Occipital lobe (tissue), 2 donors: Measurements from ENCODE around the gene DHRSX. TPM values are rescaled to one million over a fixed set of nuclear protein-coding genes. Genes with fewer than 3 reads are reported as not detected.
"Not testable (repeated sequence)": the region's sequence is repeated elsewhere in the genome, so short reads cannot be mapped to it uniquely, and the experiment has no call there.

ENCODE experiments used
- DNase-seq: peaks from one replicate; lab custom pipeline; 2025; lab: John Stamatoyannopoulos, UW
- total RNA-seq: library from RNA; depleted of rRNA; stranded (reverse); fragments of >200 nt; gene quantifications from one replicate; pipeline ENCODE4 v1.2.3, GENCODE V29; 2014

The DHRSX gene
- total RNA-seq, 1 donor from 2014 or later, result 18.7 TPM

DNA sequence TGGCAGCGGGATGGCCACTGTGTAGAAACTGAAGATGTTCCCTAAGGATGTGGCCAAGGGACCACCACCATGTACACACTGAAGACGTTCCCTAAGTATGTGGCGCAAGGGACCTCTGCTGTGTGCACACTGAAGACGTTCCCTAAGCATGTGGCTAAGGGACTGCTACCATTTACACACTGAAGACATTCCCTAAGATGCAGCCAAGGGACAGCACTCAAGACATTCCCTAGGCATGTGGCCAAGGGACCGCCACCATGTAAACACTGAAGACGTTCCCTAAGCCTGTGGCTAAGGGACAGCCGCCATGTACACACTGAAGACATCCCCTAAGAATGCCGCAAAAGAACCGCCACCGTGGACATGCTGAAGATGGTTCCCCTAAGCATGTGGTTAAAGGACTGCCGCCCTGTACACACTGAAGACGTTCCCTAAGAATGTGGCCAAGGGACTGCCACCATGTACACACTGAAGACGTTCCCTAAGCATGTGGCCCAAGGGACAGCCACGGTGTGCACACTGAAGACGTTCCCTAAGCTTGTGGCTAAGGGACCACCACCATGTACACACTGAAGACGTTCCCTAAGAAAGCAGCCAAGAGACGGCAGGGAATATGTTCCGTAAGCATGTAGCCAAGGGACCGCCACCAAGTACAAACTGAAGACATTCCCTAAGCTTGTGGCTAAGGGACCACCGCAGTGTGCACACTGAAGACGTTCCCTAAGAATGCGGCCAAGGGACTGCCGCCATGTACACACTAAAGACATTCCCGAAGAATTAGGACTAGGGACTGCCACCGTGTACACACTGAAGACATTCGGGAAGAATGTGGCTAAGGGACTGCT, 43.3 kb downstream of the DHRSX start:
- DNase-seq, result no peak

DNA sequence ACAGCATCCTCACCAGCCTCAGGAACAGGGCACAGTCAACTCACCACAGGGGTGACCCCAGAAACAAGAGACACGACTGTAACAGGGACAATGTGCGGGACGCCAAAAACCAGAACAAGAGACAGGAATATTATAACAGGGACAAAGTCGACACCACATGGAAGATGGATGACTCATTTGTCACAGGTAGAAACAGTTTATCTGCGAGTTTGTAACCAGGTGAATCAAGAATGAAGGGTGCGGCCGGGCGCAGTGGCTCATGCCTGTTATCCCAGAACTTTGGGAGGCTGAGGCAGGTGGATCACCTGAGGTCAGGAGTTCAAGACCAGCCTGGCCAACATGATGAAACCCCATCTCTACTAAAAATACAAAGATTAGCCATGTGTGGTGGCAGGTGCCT, 44.7 kb downstream of the DHRSX start:
- not testable (repeated sequence) for DNase-seq

DNA sequence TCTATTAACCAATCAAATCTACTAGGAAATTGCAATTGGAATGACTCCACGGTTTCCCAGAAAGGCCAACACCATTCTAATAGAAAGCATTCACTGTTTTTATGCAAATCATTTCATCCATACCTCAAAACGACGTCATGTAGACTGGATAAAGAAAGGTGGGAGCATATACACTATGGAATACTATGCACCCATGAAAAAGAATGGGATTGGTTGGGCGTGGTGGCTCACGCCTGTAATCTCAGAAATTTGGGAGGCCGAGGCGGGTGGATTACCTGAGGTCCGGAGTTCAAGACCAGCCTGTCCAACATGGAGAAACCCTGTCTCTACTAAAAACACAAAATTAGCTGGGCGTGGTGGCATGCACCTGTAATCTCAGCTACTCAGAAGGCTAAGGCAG, 46.2 kb downstream of the DHRSX start:
- DNase-seq, result not testable (repeated sequence)

DNA sequence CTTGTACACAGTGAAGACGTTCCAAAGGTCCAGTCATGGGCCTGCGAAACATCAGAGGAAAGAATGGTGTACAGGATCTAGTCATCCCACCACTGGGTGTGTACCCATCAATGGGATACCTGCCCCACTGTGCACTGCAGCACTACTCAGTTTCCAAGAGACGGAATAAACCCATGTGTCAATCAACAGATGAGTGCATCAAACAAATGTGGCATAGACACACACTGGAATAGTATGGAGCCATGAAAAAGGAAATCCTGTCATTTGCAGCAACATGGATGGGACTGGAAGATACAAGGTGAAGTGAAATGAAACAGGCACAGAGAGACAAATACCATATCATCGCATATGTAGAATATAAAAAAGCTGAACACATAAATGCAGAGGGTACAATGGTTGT, 48.0 kb downstream of the DHRSX start:
- no peak for DNase-seq

DNA sequence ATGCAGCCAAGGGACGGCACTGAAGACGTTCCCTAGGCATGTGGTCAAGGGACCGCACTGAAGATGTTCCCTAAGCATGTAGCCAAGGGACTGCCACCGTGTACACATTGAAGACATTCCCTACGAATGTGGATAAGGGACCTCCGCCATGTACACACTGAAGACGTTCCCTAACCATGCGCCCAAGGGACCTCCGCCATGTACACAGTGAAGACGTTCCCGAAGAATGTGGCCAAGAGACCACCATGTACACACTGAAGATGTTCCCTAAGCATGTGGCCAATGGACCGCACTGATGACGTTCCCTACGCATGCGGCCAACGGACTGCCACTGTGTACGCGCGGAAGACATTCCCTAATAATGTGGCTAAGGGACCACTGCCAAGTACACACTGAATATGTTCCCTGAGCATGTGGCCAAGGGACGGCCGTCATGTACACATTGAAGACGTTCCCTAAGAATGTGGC, 48.4 kb downstream of the DHRSX start:
- DNase-seq, result no peak

DNA sequence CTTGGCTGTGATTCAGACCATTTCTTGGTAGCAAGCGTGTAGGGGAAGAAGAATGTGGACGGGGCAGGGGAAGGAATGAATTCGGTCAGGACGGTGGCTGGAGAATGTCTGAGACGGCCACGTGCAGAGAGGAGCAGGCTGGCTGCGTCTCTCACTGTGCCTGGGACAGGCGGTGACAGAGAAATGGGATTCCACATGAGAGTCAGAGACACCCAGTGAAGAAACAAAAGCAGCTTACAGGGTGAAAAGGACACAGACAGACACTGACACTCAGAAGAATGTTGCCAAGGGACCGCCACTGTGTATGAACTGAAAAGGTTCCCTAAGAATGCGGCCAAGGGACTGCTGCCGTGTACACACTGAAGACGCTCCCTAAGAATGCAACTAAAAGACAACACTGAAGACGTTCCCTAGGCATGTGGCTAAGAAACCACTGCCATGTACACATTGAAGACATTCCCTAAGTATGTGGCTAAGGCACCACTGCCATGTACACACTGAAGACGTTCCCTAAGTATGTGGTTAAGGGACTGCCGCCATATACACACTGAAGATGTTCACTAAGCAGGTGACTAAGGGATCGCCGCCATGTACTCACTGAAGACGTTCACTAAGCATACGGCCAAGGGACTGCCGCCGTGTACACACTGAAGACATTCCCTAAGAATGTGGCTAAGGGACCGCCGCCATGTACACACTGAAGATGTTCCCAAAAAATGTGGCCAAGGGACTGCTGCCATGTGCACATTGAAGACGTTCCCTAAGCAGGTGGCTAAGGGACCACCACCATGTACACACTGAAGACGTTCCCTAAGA, 49.1 kb downstream of the DHRSX start:
- DNase-seq, result no peak

DNA sequence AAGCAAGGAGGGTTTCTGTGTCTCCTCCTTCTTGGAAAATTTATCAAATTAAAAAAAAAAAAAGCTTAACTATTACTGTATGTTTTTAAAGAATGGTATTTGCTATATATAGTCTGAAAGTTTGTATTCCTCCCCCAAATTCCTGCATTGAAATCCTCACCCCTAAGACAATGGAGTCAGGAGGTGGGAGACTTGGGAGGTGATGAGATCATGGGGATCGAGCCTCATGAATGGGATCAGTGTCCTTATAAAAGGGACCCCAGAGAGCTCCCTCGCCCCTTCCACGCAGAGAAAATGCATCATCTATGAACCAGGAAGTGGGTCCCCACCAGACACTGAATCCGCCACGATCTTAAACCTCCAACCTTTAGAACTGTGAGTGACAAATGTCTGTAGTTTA, 50.1 kb downstream of the DHRSX start:
- DNase-seq, result no peak

DNA sequence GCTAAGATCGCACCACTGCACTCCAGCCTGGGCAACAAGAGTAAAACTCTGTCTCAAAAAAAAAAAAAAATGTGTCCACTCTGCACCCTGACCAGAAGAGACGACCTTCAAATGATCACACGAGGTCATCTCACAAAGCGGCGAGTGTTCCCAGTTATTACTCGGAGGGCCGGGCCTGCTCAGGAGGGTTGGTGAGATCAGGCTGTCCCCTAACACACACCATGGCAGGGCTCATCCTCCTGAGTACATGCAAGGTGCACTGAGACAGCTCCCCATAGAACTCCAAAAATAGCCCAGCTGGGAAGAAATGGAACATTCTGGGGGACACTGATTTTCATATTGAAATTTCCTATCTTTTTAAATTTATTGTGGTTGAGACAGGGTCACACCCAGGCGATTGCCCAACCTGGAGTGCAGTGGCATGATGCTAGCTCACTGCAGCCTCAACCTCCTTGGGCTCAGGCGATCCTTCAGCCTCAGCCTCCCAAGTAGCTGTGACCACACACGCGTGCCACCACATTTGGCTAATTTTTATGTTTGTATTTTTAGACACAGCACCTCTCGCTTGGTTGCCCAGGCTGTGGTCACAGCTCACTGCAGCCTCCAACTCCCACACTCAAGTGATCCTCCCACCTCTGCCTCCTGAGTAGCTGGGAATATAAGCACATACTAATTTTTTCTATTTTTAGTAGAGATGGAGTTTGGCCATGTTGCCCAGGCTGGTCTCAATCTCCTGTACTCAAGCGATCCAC, 51.5 kb downstream of the DHRSX start:
- no peak for DNase-seq

DNA sequence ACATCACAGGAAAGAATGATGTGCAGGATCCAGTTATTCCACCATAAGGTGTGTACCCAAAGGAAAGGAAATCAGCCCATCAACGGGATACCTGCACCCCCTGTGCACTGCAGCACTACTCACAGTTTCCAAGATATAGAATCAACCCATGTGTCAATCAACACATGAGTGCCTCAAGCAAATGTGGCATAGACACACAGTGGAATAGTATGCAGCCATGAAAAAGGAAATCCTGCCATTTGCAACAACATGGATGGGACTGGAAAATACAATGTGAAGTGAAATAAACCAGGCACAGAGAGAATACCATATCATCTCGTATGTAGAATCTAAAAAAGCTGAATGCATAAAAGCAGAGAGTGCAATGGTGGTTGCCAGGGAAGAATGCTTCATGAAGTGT, 53.3 kb downstream of the DHRSX start:
- no peak for DNase-seq

DNA sequence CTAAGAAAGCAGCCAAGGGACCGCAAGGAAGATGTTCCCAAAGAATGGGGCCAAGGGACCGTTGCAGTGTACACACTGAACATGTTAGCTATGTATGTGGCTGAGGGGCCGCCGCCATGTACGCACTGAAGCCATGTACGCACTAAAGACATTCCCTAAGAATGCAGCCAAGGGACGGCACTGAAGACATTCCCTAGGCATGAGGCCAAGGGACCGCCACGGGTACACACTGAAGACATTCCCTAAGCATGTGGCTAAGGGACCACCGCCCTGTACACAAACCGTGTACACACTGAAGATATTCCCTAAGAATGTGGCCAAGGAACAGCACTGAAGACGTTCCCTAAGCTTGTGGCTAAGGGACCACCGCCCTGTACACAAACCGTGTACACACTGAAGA, 54.0 kb downstream of the DHRSX start:
- no peak for DNase-seq

DNA sequence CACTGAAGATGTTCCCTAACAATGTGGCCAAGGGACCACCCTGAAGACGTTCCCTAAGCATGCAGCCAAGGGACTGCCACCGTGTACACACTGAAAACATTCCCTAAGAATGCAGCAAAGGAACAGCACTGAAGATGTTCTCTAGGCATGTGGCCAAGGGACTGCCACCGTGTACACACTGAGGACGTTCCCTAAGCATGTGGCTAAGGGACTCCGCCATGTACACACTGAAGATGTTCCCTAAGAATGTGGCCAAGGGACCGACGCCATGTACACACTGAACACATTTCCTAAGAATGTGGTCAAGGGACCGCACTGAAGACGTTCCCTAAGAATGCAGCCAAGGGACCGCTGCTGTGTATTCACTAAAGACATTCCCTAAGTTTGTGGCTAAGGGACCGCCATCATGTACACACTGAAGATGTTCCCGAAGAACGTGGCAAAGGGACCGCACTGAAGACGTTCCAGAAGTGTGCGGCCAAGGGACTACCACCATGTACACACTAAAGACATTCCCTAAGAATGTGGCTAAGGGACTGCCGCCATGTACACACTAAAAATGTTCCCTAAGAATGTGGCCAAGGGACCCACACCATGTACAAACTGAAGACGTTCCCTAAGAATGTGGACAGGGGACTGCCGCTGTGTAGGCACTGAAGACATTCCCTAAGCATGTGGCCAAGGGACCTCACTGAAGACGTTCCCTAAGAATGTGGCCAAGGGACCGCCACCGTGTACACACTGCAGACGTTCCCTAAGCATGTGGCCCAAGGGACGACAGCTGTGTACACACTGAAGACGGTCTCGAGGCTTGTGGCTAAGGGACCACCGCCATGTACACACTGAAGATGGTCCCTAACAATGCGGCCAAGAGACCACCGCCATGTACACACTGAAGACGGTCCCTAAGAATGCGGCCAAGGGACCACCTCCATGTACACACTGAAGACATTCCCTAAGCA, 54.8 kb downstream of the DHRSX start:
- no peak for DNase-seq

DNA sequence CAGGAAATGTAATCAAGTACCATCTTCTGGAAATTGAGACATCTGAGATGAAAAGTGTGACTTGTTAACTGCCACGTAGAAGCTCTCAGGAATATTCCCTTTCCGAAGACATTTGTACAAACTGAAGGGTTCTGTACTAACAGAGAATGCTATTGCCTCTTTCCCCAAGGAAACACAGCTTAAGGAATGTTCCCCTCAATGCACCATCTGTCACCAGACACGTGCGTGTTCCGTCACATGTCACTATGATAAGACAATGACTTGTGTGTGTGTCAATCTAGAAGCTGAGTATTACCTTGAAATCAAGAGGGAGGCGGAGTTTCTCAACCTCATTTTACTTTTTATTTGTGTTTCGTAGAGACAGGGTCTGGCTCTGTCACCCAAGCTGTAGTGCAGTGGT, 58.1 kb downstream of the DHRSX start:
- DNase-seq, result no peak

DNA sequence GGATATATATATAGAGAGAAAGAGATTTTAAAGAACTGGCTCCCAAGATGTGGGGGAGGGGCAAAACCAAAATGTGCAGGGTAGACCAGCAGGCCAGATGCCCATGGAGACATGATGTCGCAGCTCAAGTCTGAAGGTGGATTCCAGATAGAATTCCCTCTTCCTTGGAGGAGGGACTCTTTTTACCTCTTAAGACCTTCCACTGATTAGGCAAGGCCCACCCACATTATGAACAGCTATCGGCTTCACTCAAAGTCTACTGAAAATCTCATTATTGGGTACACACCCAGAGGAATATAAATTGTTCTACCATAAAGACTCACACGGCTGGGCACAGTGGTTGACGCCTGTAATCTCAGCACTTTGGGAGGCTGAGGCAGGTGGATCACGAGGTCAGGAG, 59.3 kb downstream of the DHRSX start:
- no peak for DNase-seq

DNA sequence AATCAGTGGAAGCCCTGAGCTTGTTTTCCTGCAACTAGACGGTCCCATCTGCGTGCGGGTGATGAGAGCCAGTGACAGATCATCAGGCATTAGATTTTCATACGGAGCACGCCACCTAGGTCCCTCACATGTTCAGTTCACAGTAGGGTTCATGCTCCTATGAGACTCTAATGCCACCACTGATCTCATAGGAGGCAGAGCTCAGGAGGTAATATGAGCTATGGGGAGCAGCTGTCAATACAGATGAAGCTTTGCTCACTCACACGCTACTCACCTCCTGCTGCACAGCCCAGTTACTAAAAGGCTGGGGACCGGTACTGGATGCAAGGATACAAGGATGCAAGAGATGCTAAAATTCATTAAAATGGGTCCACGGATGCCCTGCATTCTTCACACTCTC, 61.2 kb downstream of the DHRSX start:
- DNase-seq, result no peak

DNA sequence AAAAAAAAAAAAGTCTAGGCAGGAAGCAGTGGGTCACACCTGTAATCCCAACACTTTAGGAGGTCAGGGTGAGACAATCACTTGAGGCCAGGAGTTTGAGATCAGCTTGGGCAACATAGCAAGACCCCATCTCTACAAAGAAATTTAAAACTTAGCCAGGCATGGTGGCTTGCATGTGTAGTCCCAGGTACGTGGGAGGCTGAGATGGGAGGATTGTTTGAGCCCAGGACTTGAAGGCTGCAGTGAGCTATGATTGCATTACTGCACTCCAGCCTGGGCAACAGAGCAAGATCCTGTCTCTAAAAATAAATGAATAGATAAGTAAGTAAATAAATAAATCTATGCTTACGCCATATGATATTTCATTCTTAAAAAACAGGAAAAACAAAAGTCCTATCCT, 65.3 kb downstream of the DHRSX start:
- DNase-seq, result no peak

DNA sequence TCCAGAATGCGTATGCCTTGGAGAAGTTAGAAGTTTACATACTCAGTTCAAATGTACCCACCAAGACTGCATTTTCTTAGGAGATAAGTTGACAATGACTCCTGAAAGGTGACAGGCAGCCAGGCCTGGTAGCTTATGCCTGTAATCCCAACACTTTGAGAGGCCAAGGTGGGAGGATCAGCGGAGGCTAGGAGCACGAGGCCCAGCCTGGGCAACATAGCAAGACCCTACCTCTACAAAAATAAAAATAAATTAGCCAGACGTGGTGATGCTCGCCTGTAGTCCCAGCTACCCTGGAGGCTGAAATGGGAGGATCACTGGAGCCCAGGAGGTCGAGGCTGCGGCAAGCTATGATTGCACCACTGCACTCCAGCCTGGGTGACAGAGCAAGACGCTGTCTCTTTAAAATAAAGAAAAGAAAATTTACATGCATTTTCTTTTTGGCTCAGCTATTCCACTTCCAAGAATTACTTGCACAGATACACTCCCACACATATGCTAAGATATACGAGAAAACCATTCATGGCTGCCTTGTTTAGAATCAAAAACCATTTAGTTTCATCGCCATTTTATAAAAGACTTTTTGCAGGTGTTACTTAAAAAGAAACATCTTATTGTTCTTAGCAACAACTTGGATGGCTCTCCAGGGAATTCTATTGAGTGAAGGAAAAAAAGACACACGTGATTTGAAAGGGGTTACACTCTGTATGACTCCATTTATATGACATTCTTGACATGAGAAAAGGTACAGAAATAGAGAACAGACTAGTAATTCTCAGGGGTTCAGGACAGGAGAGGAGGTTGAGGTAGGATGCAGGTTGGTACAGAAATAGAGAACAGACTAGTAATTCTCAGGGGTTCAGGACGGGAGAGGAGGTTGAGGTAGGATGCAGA, 66.3 kb downstream of the DHRSX start:
- DNase-seq, result no peak

DNA sequence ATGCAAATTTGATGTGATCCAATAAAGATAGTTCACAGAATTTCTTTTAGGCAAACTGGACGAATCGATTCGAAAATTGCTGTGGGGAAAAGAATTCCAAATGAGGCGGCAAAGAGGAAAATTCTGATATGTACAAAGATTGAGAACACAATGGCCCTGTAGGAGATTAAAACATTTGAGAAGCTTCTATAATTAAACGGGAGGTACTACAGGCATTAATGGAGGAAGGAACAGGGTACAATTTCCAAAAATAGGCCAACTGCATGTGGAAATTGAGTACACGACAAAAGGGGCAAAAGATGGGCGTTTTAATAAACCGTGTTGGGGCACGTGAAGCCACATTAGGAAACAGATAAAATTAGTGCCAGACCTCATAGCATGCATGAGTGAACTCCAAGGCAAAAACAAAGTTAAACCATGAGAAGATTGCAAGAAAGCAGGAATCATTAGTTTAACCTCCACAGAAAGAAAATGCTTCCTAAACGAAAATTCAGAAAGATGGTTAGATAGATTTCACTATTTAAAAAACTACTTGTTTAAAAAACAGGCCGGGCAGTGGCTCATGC, 68.4 kb downstream of the DHRSX start:
- DNase-seq, result no peak

DNA sequence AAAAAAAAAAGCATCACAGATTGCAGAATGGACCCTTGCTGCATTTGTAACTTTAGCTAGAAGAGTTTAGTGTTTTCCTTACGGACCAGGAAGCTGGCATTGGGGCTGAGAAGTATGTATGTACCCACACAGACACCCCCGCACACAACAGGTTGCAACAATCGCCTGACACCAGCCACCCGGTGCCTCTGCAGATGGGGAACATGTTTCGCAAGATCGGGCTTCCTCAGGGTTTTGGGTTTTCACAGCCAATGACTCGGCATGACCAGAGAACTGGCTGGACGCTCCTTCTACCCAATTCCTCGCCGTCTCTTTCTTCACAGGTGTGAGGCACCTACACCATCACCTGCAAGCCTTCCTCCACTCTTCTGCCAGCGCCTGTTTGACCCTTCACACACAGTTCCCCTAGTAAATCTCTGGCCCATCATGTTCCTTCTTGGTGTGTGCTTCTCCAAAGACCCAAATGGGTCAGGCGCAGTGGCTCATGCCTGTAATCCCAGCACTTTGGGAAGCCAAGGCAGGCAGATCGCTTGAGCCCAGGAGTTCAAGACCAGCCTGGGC, 70.4 kb downstream of the DHRSX start:
- DNase-seq, result no peak

DNA sequence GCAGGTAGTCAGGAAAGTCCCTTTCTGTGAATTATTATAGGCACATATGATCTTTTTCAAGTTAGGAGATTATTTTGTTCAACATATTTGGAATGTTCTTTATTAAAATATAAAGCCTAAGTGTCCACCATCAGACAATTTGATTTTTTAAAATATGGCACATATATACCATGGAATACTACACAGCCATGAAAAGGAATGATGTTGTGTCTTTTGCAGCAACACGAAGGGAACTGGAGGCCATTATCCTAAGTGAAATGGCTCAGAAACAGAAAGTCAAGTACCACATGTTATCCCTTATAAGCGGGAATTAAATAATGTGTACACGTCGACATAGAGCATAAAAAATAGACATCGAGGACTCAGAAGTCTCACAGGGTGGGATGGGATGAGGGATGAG, 73.0 kb downstream of the DHRSX start:
- no peak for DNase-seq
